PC-3 (cell line): Measurements from ENCODE around the gene CZIB. TPM values are rescaled to one million over a fixed set of nuclear protein-coding genes. Genes with fewer than 3 reads are reported as not detected.
A peak's percentile ranks its signal among the peaks of the same experiment; 100 is the strongest.

Experiments
- ATAC-seq: fragments of 200-7000 bp; cut with Tn5 transposase; 2 replicates; pipeline ENCODE4 v1.9.1; 2020; ENCODE audit warnings: mild to moderate bottlenecking, moderate library complexity
- Bru-seq: library from RNA; stranded (reverse); fragments of 400-500 nt; gene quantifications from one replicate; lab custom pipeline; 2021; lab: Mats Ljungman, UMichigan
- BruChase-seq, 2 experiments: library from RNA; stranded (reverse); fragments of 400-500 nt; gene quantifications; one replicate each; lab custom pipeline; 2021; lab: Mats Ljungman, UMichigan
- BruUV-seq: library from RNA; stranded (reverse); fragments of 400-500 nt; replicated peaks from 2 replicates; lab custom pipeline; 2021; lab: Mats Ljungman, UMichigan
- CTCF ChIA-PET: fragments of 300-600 bp; sonication (Branson Sonifier 250); formaldehyde crosslinking; loops from one replicate; lab custom pipeline; 2022; ENCODE audit warnings: antibody characterized with exemption; lab: Charles Lee
- POLR2A ChIA-PET: fragments of 300-600 bp; sonication (Branson Sonifier 250); formaldehyde crosslinking; loops from one replicate; lab custom pipeline; 2022; ENCODE audit warnings: antibody characterized with exemption; ENCODE audit not compliant: unreplicated experiment; lab: Charles Lee
- DNase-seq: peaks from one replicate; pipeline ENCODE4 v3.0.0-alpha.2; 2015
- H2AFZ ChIP-seq: fragments of 300-600 bp; sonication (generic); 2 replicates; pipeline ENCODE4 v1.6.0; 2016; ENCODE audit warnings: antibody characterized with exemption, low read length
- H3F3A ChIP-seq: fragments of 300-600 bp; sonication (generic); one replicate; pipeline ENCODE4 v1.6.0; 2017; ENCODE audit warnings: antibody characterized with exemption, low read length, control low read depth, mild to moderate bottlenecking; ENCODE audit not compliant: unreplicated experiment
- H3K27ac ChIP-seq: fragments of 300-600 bp; sonication (generic); 2 replicates; pipeline ENCODE4 v1.5.1; 2016; ENCODE audit warnings: mild to moderate bottlenecking, low read length
- H3K27me3 ChIP-seq: fragments of 300-600 bp; sonication (generic); 2 replicates; pipeline ENCODE4 v1.6.1; 2016; ENCODE audit warnings: low read length, mixed read lengths
- H3K36me3 ChIP-seq: fragments of 300-600 bp; sonication (generic); 2 replicates; pipeline ENCODE4 v1.6.1; 2016; ENCODE audit warnings: low read depth, mixed run types, low read length, mixed read lengths
- H3K4me1 ChIP-seq: fragments of 300-600 bp; sonication (generic); 2 replicates; pipeline ENCODE4 v1.5.1; 2016; ENCODE audit warnings: low read length; ENCODE audit not compliant: insufficient read depth
- H3K4me2 ChIP-seq: fragments of 300-600 bp; sonication (generic); 2 replicates; pipeline ENCODE4 v1.6.0; 2016; ENCODE audit warnings: low read length
- H3K4me3 ChIP-seq: fragments of 300-600 bp; sonication (generic); 2 replicates; pipeline ENCODE4 v1.5.1; 2016; ENCODE audit warnings: mild to moderate bottlenecking, low read length, mixed read lengths
- H3K79me2 ChIP-seq: fragments of 300-600 bp; sonication (generic); 2 replicates; pipeline ENCODE4 v1.6.1; 2017; ENCODE audit warnings: low read length, mixed read lengths
- H3K9ac ChIP-seq: fragments of 300-600 bp; sonication (generic); 2 replicates; pipeline ENCODE4 v1.6.0; 2016; ENCODE audit warnings: mild to moderate bottlenecking, low read length
- H3K9me2 ChIP-seq: fragments of 300-600 bp; sonication (generic); replicated peaks from 2 replicates; pipeline ENCODE4 v1.6.1; 2016; ENCODE audit warnings: mixed run types, low read length, mixed read lengths
- H3K9me3 ChIP-seq: fragments of 300-600 bp; sonication (generic); 2 replicates; pipeline ENCODE4 v1.6.1; 2016; ENCODE audit warnings: low read length, mixed read lengths
- H4K20me1 ChIP-seq: fragments of 300-600 bp; sonication (generic); 2 replicates; pipeline ENCODE4 v1.6.1; 2016; ENCODE audit warnings: low read length, mixed read lengths
- EZH2 ChIP-seq: fragments of 300-600 bp; sonication (generic); IDR thresholded peaks from one replicate; pipeline ENCODE4 v1.6.1; 2017; ENCODE audit warnings: antibody characterized with exemption, mild to moderate bottlenecking, low read length; ENCODE audit not compliant: unreplicated experiment
- EZH2phosphoT487 ChIP-seq: fragments of 300-600 bp; sonication (generic); IDR thresholded peaks from 2 replicates; pipeline ENCODE4 v1.6.1; 2018; ENCODE audit warnings: mild to moderate bottlenecking, antibody characterized with exemption, low read length, borderline replicate concordance
- intact Hi-C: fragments of 100-400 bp; cut with micrococcal nuclease; formaldehyde crosslinking; loops from 2 replicates; pipeline ENCODE4 v1.9.0; 2023
- long read RNA-seq: library from polyadenylated mRNA; unstranded; transcript quantifications from one replicate; pipeline ENCODE4 v2.0.0, GENCODE V29; 2021; ENCODE audit not compliant: unreplicated experiment
- total RNA-seq: library from RNA; depleted of rRNA; stranded (reverse); fragments of >200 nt; gene quantifications from 2 replicates; pipeline ENCODE4 v1.2.3, GENCODE V29; 2014; rRNA removed
- TF ChIP-seq, protein P1 (sequence below): fragments of 300-600 bp; sonication (generic); conservative IDR thresholded peaks from 2 replicates; pipeline ENCODE4 v1.5.1; 2017; ENCODE audit warnings: antibody characterized with exemption, low read depth, mild to moderate bottlenecking, low read length

Gene CZIB
- total RNA-seq (44.1 and 47.7 TPM in 2 replicates), Bru-seq, nascent RNA (percentile 80 among the genes with signal in this experiment), BruChase-seq, experiment 1, labeled RNA remaining after a 6-hour chase (percentile 76 among the genes with signal in this experiment), BruChase-seq, experiment 2, labeled RNA remaining after a 2-hour chase (percentile 82 among the genes with signal in this experiment)
- long read RNA-seq, transcript C1orf123-201 (8 exons, 1,085 nt), result major isoform, 36 of 73 reads
- long read RNA-seq, transcript C1orf123-202 (7 exons, 1,009 nt), result minor isoform, 5 of 73 reads
- long read RNA-seq, transcript C1orf123-204 (3 exons, 1,908 nt), result minor isoform, 6 of 73 reads
- long read RNA-seq, partial matches to known transcripts, result 4 of 73 reads
- long read RNA-seq, other reads (novel, unspliced or antisense), result 21 of 73 reads

DNA sequence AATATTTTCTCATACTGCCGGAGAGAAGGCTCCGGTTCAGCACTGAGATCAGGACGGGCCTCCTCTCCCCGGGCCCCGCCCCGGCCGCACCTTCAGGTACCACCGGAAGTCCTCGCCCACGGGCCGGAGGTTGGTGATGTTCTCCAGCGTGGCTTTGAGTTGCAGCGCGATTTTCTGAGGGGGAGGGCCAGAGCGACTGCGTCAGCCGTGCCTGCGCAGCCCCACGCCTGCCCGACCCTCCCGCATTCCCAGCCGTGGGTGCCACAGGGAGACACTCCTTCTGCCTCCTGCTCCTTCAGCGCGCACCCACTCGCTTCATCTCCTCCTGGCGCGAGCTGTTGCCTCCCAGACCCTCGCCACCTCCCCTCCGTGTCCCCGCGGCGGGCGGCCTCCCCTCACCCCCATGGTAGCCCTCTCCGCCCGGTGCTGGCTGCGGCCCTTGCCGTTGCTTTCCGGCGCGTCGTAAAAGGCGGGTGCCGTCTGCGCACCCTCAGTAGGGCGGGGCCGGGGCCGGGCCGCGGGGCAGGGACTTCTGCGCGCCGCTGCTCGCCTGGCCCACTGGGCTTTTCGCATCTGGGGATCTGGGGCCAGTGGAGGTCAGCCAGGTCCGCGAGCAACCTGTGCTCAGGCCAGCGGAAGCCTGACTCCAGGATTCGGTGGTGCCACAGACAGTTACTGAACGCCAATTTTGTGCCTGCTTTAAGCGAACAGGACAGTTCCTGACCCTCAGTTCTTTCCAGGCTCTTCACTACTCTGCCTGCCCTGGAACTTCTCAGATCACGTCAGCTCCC lies at the start of gene CZIB:
TSS of gene CZIB (minus strand) at position 464 of the 791 bp plus-strand sequence. CDS start at position 405, 59 bp downstream.
- Histone ChIP-seq H2AFZ (peak within 1 kb of the TSS; percentile 83), H3K9me2 (no peaks in the 10 kb centered on the region), H3K27ac (peak within 1 kb of the TSS; percentile 81), H3K27me3 (no peaks in the 10 kb centered on the region), H3K79me2 (peaks cover 13% of the 10 kb centered on the region), H4K20me1 (no peaks in the 10 kb centered on the region), H3K4me1 (peaks cover 16% of the 10 kb centered on the region), H3K36me3 (no peaks in the 10 kb centered on the region), H3K4me3 (peak within 1 kb of the TSS; percentile 79), H3K9me3 (no peaks in the 10 kb centered on the region), H3K9ac (peak within 1 kb of the TSS; percentile 94), H3K4me2 (peak within 1 kb of the TSS; percentile 94), H3F3A (no peaks in the 10 kb centered on the region)
- no TSS peak for BruUV-seq
- TF ChIP-seq, protein P1, sequence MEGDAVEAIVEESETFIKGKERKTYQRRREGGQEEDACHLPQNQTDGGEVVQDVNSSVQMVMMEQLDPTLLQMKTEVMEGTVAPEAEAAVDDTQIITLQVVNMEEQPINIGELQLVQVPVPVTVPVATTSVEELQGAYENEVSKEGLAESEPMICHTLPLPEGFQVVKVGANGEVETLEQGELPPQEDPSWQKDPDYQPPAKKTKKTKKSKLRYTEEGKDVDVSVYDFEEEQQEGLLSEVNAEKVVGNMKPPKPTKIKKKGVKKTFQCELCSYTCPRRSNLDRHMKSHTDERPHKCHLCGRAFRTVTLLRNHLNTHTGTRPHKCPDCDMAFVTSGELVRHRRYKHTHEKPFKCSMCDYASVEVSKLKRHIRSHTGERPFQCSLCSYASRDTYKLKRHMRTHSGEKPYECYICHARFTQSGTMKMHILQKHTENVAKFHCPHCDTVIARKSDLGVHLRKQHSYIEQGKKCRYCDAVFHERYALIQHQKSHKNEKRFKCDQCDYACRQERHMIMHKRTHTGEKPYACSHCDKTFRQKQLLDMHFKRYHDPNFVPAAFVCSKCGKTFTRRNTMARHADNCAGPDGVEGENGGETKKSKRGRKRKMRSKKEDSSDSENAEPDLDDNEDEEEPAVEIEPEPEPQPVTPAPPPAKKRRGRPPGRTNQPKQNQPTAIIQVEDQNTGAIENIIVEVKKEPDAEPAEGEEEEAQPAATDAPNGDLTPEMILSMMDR, result no peak
- no peak for TF ChIP-seq EZH2phosphoT487
- no peak for TF ChIP-seq EZH2
- ATAC-seq (peak; percentile 93), DNase-seq (peak; percentile 93)
- intact Hi-C loops, result loop anchor here (1.0 kb wide), 1 partner anchor 18 kb away; the partner anchor contains the start of gene MAGOH
- CTCF ChIA-PET, result no interaction called here
- POLR2A ChIA-PET, result interaction anchor here (0.6 kb wide), 1 partner anchor 352 kb away, joined by 3 read pairs; no protein-coding TSS in a partner anchor

DNA sequence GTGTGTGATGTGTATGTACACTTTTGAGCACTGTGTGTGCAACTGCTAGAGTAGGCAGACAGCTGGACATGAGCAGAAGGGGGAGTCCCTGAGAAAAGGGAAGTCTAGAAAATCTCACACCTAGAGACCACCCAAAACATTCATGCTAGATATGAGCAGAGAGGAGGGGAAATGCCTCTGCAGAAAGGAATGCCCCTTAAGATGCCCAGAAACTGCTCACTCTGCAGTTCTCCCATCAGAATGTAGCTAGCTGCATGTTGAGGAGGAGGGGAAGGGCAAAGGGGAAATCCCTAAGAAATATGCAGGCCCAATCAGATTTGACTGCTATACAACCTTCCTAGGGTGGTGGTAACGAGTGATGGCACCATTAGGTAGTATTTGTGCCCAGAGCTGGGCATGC lies 49.7 kb upstream of the CZIB start:
- no peaks in the 10 kb centered on the region for H3F3A ChIP-seq
- no peak overlapping the region for H2AFZ ChIP-seq
- ChIA-PET CTCF (no interaction called here), POLR2A (no interaction called here)
- ATAC-seq (no peak), DNase-seq (no peak)
- H3K9me3 ChIP-seq, result no peaks in the 10 kb centered on the region
- no peaks in the 10 kb centered on the region for H4K20me1 ChIP-seq
- intact Hi-C loops, result no loop called here
- no peaks in the 10 kb centered on the region for H3K79me2 ChIP-seq
- H3K4me3 ChIP-seq, result no peak overlapping the region
- H3K9me2 ChIP-seq, result no peaks in the 10 kb centered on the region
- H3K36me3 ChIP-seq, result peaks cover 25% of the 10 kb centered on the region
- no peak for TF ChIP-seq EZH2
- TF ChIP-seq EZH2phosphoT487, result no peak
- TF ChIP-seq, protein P1, result no peak
- no peak overlapping the region for H3K4me2 ChIP-seq
- H3K27me3 ChIP-seq, result no peaks in the 10 kb centered on the region
- no TSS peak for BruUV-seq
- H3K4me1 ChIP-seq, result peaks cover 20% of the 10 kb centered on the region
- H3K9ac ChIP-seq, result no peak overlapping the region
- H3K27ac ChIP-seq, result no peak overlapping the region
